Neural cell (in vitro differentiated cells): ENCODE results near the gene OR6N1. TPM values are rescaled to one million over a fixed set of nuclear protein-coding genes. Genes with fewer than 3 reads are reported as not detected.

Experiments used
- H2AFZ ChIP-seq: fragments of 200-600, 300-800 bp; sonication (generic), shearing (Covaris generic); 2 replicates; pipeline ENCODE4 v1.6.0; 2014; ENCODE audit warnings: low read depth, mild to moderate bottlenecking, antibody characterized with exemption, low read length, moderate library complexity
- H3F3A ChIP-seq: fragments of 200-600 bp; shearing (Covaris generic); 2 replicates; pipeline ENCODE4 v1.6.1; 2016; ENCODE audit warnings: mild to moderate bottlenecking, moderate library complexity, mixed read lengths, antibody characterized with exemption, low read length; ENCODE audit not compliant: insufficient read depth, poor library complexity, severe bottlenecking
- H3K27ac ChIP-seq: fragments of 200-600, 300-800 bp; sonication (generic), shearing (Covaris generic); 2 replicates; pipeline ENCODE4 v1.5.1; 2014; ENCODE audit warnings: mild to moderate bottlenecking, low read length, moderate library complexity
- H3K27me3 ChIP-seq: fragments of 300-800, 200-600 bp; sonication (generic), shearing (Covaris generic); 2 replicates; pipeline ENCODE4 v1.6.0; 2014; ENCODE audit warnings: mild to moderate bottlenecking, low read depth, low read length, moderate library complexity; ENCODE audit not compliant: insufficient read depth
- H3K36me3 ChIP-seq: fragments of 300-800, 200-600 bp; sonication (generic), shearing (Covaris generic); 2 replicates; pipeline ENCODE4 v1.5.1; 2014; ENCODE audit warnings: mild to moderate bottlenecking, antibody characterized with exemption, low read length, moderate library complexity; ENCODE audit not compliant: insufficient read depth
- H3K4me2 ChIP-seq: fragments of 300-800, 200-600 bp; sonication (generic), shearing (Covaris generic); 2 replicates; pipeline ENCODE4 v1.6.0; 2014; ENCODE audit warnings: mild to moderate bottlenecking, low read length
- H3K4me3 ChIP-seq: fragments of 300-800, 200-600 bp; sonication (generic), shearing (Covaris generic); 2 replicates; pipeline ENCODE4 v1.5.1; 2014; ENCODE audit warnings: mild to moderate bottlenecking, low read length, moderate library complexity
- H3K79me2 ChIP-seq: fragments of 200-600 bp; shearing (Covaris generic); replicated peaks from 2 replicates; pipeline ENCODE4 v1.6.0; 2014; ENCODE audit warnings: mild to moderate bottlenecking, low read length, moderate library complexity; ENCODE audit not compliant: insufficient read depth
- H3K9ac ChIP-seq: fragments of 300-800, 200-600 bp; sonication (generic), shearing (Covaris generic); 2 replicates; pipeline ENCODE4 v1.6.1; 2016; ENCODE audit warnings: mild to moderate bottlenecking, low read length, mixed read lengths
- H3K9me2 ChIP-seq: fragments of 200-600 bp; shearing (Covaris generic); 2 replicates; pipeline ENCODE4 v1.6.1; 2016; ENCODE audit warnings: mild to moderate bottlenecking, low read length, mixed read lengths; ENCODE audit not compliant: insufficient read depth
- H3K9me3 ChIP-seq: fragments of 200-600, 300-800 bp; sonication (generic), shearing (Covaris generic); 2 replicates; pipeline ENCODE4 v1.6.1; 2016; ENCODE audit warnings: mild to moderate bottlenecking, mixed run types, low read length, moderate library complexity, mixed read lengths
- H4K20me1 ChIP-seq: fragments of 200-600 bp; shearing (Covaris generic); 2 replicates; pipeline ENCODE4 v1.6.1; 2016; ENCODE audit warnings: mild to moderate bottlenecking, mixed run types; ENCODE audit not compliant: insufficient read depth
- CTCF ChIP-seq: fragments of 450-650 bp; IDR thresholded peaks from 2 replicates; pipeline ENCODE4 v1.5.1; 2014; ENCODE audit warnings: antibody characterized with exemption, mild to moderate bottlenecking, moderate library complexity; ENCODE audit not compliant: poor library complexity, severe bottlenecking
- EP300 ChIP-seq: fragments of 450-650 bp; conservative IDR thresholded peaks from 2 replicates; pipeline ENCODE4 v1.6.1; 2014; ENCODE audit warnings: antibody characterized with exemption, mild to moderate bottlenecking, moderate library complexity; ENCODE audit not compliant: poor library complexity, severe bottlenecking
- EZH2 ChIP-seq: fragments of 200-600, 300-800 bp; shearing (Covaris generic), sonication (generic); IDR thresholded peaks from 2 replicates; pipeline ENCODE4 v1.6.1; 2014; ENCODE audit warnings: antibody characterized with exemption, low read length, borderline replicate concordance, mild to moderate bottlenecking; ENCODE audit not compliant: insufficient read depth, poor library complexity, severe bottlenecking
- MXI1 ChIP-seq: fragments of 450-650 bp; conservative IDR thresholded peaks from 2 replicates; pipeline ENCODE4 v1.6.1; 2014; ENCODE audit warnings: antibody characterized with exemption, mild to moderate bottlenecking; ENCODE audit not compliant: poor library complexity, severe bottlenecking
- POLR2AphosphoS5 ChIP-seq: IDR thresholded peaks from 2 replicates; pipeline ENCODE4 v1.6.1; 2012
- RAD21 ChIP-seq: fragments of 450-650 bp; conservative IDR thresholded peaks from 2 replicates; pipeline ENCODE4 v1.6.1; 2014; ENCODE audit warnings: antibody characterized with exemption, mild to moderate bottlenecking, moderate library complexity
- REST ChIP-seq: IDR thresholded peaks from 2 replicates; pipeline ENCODE4 v1.6.1; 2012; ENCODE audit warnings: borderline replicate concordance
- SMC3 ChIP-seq: fragments of 450-650 bp; conservative IDR thresholded peaks from 2 replicates; pipeline ENCODE4 v1.6.1; 2014; ENCODE audit warnings: antibody characterized with exemption, mild to moderate bottlenecking, moderate library complexity; ENCODE audit not compliant: poor library complexity
- TAF1 ChIP-seq: IDR thresholded peaks from 2 replicates; pipeline ENCODE4 v1.6.1; 2012; ENCODE audit warnings: low read depth
- polyA plus RNA-seq: library from polyadenylated mRNA; depleted of rRNA; stranded (reverse); fragments of >200 nt; gene quantifications from 2 replicates; pipeline ENCODE4 v1.2.3, GENCODE V29; 2014

The OR6N1 gene
- polyA plus RNA-seq, 1 donor from 2014 or later: not detected

DNA sequence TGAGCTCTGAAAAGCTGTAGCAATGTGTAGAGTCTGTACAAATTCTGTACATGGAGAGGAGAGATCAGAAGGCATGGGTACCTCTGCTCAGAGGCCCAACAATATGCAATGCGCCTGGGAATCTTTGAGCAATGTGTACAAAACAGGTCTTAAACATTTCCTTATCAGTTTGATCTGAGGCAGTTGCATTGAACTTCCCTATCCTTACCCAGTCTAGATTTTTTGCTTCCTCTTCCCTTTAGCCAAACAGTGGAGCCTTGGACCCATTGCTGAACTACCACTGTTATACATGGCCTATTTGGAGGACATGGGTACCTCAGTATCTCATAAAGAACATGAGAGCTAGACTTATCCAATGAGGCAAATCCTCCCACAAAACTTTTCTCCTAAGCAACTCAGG lies 46.6 kb upstream of the OR6N1 start:
- Histone ChIP-seq H2AFZ (no peak overlapping the region), H3K27me3 (no peaks in the 10 kb centered on the region), H3K9ac (no peak overlapping the region), H3K4me3 (no peak overlapping the region), H4K20me1 (no peaks in the 10 kb centered on the region), H3K9me2 (no peaks in the 10 kb centered on the region), H3K4me2 (no peak overlapping the region), H3K79me2 (no peaks in the 10 kb centered on the region), H3K36me3 (no peaks in the 10 kb centered on the region), H3F3A (no peaks in the 10 kb centered on the region), H3K9me3 (no peaks in the 10 kb centered on the region), H3K27ac (no peak overlapping the region)
- no peak for TF ChIP-seq RAD21
- no peak for TF ChIP-seq SMC3
- no peak for TF ChIP-seq EP300
- no peak for TF ChIP-seq TAF1
- no peak for TF ChIP-seq MXI1
- TF ChIP-seq REST: no peak
- TF ChIP-seq POLR2AphosphoS5: no peak
- TF ChIP-seq EZH2: no peak
- no peak for TF ChIP-seq CTCF

DNA sequence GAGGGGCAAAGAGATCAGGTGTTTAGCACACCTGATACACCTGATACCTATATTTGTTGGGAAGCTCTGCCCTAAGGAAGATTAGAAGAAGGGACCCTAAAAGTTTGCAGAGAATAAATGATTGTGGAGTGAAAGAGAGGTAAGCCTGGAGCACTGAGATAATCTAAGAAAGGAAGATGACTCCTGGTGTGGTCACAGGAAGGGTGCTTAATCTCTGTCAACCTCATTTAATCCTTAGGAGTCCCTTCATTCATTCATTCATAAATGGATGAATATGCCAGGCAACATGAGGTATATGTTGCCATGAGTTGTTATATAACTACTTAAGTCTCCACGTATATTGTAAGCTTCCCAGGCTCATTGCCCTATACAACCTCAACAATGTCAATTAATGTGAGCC lies 43.0 kb upstream of the OR6N1 start:
- H3K4me3 ChIP-seq: no peak overlapping the region
- H2AFZ ChIP-seq: no peak overlapping the region
- no peak for TF ChIP-seq EP300
- no peak for TF ChIP-seq RAD21
- TF ChIP-seq EZH2: no peak
- TF ChIP-seq MXI1: no peak
- TF ChIP-seq POLR2AphosphoS5: no peak
- TF ChIP-seq REST: no peak
- TF ChIP-seq TAF1: no peak
- TF ChIP-seq SMC3: no peak
- H3K79me2 ChIP-seq: no peaks in the 10 kb centered on the region
- no peaks in the 10 kb centered on the region for H3K9me2 ChIP-seq
- H3K36me3 ChIP-seq: no peaks in the 10 kb centered on the region
- no peak overlapping the region for H3K27ac ChIP-seq
- no peak overlapping the region for H3K4me2 ChIP-seq
- no peak overlapping the region for H3K9ac ChIP-seq
- H3K9me3 ChIP-seq: no peaks in the 10 kb centered on the region
- no peaks in the 10 kb centered on the region for H3F3A ChIP-seq
- no peaks in the 10 kb centered on the region for H4K20me1 ChIP-seq
- H3K27me3 ChIP-seq: no peaks in the 10 kb centered on the region
